ENCODE data around the gene ACADM.
"Not testable (repeated sequence)": the region's sequence is repeated elsewhere in the genome, so short reads cannot be mapped to it uniquely, and the experiment has no call there.

GRCh38 chr1:75810113-75810512 lies 85.6 kb downstream of the ACADM start:
- not testable (repeated sequence) for TF ChIP-seq CTCF, POLR2A (IDR thresholded peaks at IDR 0.05)

Measured in right lobe of liver (tissue), 4 donors.